NCI-H2107 (cell line): ENCODE data around the gene ADAMTSL2.
A peak's percentile ranks its signal among the peaks of the same experiment; 100 is the strongest.

Experiments
- DNase-seq: peaks from one replicate; lab custom pipeline; 2025; lab: John Stamatoyannopoulos, UW

The ADAMTSL2 gene

DNA sequence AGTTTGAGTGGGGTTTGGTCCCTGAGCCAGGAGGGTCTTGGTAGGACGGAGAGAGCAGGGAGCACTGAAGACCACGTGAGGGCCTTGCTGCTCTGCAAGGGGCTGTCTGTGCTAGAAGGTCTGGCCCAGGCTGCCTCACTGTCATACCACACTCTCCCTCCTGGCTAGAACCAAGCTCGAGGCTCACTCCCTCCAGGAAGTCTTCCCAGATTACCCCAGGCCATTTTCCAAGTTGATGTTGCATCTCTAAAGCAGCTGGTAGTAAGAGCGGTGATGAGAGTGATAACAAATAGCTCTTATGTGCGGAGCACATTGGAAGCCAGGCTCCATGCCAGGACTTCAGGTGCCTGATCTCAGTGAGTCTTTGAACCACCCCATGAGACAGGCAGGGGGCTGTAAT, 16.3 kb upstream of the ADAMTSL2 start:
- DNase-seq = no peak

DNA sequence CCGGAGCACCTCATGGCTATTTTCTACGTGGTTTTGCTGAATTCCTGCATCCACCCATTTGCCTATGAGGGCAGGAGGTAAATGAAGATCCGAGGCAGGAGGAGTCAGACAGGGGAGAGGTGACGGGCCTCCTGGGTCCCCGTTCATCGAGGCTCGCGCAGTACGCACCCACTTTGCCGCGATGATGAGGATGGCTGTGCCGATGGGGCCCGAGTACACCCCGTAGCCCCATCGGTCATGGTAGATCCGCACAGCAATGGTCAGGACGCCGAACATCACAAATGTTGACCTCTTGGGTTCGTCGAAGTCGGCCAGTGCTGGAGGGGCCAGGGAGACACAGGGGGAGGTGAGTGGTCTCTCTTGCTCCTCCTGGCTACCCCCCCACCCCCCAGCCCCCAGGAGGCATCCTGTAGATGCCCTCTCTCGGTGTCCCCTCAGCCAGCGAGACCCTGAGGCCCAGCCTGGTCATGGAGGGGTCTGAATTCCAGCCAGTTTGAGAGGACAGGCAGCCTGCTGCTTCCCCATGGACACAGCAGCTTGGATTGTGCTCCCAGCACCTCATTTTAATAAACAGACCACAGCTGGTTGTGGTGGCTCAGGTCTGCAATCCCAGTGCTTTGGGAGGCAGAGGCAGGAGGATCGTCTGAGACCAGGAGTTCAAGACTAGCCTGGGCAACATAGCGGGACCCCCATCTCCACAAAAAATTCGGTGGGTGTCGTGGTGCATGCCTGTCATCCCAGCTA, 15.6 kb upstream of the ADAMTSL2 start:
- DNase-seq = no peak

DNA sequence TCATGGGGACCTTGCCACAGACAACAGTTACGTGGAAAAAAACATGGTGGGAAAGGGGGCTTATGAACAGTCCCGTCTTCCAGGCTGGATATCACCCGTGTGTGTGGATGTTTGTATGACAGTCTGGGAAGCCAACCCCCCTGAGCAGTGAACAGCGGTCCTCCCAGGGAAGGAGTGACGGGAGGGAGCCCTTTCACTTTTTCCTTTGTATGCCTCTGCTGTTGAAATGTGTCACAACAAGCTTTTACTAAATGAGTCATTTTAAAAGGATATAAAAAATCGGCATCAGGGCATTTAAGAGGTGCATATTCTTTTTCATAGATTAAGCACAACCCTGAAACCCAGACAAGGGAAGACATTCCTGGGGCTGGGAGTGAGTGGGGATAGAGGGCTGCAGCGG, 14.8 kb upstream of the ADAMTSL2 start:
- DNase-seq = no peak

DNA sequence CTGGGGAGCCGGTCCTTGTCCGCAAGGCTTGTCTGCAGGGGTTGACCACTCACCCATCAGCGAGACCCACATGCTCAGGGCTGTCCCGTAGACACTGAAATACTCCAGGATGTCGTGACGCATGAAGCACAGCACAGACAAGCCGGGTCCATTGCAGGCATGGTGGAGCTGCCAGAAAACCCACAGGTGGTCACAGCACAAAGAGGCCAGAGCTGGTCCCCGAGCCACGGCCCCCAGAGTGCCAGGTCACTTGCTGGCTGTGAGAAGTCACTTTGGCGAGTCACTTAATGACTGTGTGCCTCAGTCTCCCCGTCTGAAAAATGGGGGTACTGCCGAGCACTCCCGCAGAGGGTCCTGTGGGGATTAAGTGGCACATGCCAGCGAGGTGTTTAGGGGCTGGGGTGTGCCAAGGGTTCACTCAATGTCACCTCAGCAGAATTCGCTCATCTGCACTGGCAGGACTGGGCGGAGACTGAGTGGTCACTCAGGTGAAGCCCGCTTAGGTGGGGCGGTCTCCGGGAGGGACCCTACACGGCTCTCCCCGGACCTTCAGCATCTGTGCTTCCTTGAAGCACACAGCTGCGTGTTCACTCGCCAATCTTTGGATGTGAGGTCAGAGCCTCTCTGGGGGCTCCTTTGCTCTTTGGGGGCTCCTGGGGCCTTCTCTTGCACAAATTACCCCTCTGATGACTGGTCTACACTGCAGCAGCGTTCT, 14.2 kb upstream of the ADAMTSL2 start:
- no peak for DNase-seq

DNA sequence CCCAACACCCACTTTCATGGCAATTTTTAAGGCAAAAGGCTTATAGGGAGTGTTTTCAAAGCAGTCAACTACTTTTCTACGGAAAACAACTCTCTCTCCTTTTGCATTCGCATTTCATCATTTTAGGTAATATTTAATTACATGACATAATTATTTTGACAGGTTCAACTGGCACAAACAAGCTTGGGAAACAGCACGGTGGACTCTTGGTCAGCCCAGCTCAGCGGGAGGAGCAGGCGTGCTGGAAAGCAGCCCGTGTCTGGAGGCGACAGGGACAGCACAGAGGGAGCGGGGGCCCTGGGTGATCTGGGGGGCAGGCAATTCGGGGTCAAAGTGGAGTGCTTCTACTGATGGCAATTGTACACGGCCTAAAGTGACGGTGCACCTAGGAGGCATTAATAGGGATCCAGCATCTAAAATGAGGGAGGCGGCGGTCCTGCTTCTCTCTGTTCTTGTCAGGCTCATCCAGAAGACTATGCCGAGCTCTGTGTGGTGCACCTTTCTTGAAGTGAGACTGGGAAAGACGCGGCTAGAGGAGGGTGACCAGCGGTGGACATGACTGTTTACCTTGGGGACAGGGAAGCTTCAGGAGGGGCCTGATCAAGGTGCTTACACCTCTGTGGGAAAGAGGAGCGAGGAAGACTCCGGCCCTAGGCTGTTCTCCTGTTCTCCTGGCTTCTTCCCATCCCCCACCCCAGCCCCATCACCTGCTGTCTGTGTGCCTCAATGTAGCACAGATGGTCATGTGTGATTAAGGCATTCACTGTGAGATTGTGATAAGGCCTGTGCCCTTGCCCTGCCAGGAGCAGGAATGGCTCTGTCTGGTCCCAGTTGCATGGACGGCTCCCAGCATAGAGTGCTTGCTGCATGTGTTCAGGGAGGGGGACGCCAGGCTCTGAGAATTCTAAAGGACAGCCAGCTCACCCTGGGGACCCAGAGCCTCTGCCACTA, 13.1 kb upstream of the ADAMTSL2 start:
- DNase-seq = no peak

DNA sequence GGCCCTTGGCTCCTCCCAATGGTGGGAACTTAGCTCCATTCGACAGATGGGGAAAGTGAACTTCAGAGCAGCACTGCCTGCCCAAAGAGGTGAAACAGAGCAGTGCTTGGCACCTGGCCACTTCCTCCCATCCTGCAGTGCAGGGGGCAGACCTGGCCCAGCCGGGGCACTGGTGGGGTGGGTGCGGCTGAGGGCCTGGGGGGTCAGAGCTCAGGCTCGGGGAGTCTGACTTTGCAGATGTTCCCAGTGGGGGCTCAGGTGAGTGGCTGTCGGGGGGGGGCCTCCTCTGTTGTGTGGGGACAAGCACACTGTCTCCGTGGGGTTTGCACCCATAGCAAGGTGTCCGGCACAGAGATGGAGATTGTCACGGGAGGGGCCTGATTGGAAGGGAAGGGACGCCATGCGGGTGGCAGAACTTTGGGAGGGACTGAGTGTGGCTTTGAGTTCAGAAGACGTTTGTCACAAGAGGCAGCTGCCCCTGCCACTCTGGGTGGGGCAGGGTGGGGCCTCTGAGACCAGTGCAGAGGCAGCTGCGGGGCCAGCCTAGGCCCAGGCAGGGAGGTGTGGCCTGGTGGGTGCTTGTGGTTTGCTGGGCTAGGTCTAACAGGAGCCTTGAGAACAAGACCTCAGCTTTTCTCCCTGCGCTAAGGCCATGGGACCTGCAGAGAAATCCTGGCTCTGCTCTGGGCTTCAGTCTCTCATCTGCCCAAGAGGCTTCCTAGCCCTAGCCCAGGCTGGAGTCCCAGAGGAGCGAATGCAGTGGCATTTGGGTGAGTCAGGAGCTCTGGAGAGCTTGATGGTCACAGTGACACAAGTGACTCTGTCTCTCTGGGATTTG, 12.2 kb upstream of the ADAMTSL2 start:
- DNase-seq = no peak

DNA sequence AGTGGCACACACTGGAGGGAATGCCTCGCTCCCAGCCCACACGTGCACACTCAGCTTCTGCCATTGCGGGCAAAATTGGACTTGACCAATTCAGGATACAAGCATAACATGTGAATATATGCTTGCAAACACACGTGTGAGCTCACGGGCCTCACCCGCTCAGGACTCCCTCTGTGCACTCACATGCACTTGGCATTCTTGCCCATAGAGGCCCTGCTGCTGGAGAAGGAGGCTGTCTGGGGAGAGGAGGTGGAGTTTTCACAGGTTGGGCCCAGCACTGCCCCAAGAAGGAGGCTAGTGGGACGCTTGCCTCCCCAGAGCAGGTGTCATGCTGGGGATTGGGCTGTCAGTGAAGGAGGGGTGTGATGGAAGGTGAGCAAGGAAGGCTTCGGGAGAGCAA, 11.4 kb upstream of the ADAMTSL2 start:
- no peak for DNase-seq

DNA sequence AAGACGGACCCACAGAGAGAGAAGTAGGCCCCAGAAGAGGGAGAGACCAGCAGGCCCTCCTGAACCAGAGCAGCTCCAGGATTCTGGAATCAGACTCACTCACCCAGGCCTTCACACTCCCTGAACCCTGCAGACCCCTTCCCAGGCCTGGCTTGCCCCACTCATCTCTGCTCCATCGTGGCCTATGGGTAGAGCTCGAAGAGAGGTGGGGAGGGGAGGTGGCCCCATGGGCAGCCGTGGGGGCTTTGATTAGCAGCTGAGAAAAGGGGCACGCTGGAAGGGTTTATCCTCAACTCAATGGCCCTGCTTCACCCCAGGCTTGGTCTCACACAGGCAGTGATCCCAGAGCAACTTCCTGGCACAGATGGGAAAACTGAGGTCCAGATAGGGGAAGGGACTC, 10.4 kb upstream of the ADAMTSL2 start:
- no peak for DNase-seq

DNA sequence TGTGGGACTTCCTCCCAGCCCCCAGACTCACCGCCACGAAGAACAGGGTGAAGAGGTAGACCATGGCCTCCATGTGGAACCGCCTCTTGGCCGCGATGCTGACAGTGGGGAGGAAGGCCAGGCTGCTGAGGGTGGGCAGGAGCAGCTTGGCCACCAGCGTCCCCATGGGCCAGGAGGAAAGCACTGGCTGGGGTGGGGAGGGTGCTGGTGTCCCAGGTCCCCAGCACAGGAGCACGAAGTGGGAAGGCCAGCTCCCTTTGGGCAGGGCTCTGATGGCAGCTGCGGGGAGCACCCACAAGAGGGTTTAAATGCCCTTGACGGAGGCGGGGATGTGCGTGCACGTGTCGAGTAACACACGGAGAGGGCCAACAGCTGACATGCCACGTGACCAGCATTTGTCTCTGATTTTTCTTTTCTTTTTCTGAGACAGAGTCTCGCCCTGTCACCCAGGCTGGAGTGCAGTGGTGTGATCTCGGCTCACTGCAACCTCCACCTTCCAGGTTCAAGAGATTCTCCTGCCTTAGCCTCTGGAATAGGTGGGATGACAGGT, 9.8 kb upstream of the ADAMTSL2 start, which contains the start of gene MYMK:
TSS of gene MYMK (minus strand) at position 281 of the 550 bp plus-strand sequence. CDS start at position 166, 115 bp downstream.
- no peak for DNase-seq

DNA sequence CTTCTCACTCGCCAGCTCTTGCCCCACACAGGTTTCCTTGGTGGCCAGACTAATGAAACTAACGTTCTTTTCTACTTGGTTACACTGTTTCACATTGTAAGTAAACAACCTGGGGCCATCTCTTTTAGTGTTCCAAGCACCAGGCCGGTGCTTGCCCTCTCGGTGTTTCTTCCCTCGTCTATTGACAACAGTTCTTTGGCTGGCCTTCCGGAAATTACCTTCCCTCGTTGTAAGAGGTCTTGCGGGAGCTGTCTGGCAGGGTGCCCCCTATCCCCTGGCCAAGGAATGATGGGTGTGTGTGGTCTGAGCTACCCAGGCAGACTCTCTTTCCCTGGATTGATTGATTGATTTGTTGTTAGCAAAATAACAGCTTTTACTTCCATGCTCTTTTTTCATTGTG, 8.8 kb upstream of the ADAMTSL2 start:
- no peak for DNase-seq

DNA sequence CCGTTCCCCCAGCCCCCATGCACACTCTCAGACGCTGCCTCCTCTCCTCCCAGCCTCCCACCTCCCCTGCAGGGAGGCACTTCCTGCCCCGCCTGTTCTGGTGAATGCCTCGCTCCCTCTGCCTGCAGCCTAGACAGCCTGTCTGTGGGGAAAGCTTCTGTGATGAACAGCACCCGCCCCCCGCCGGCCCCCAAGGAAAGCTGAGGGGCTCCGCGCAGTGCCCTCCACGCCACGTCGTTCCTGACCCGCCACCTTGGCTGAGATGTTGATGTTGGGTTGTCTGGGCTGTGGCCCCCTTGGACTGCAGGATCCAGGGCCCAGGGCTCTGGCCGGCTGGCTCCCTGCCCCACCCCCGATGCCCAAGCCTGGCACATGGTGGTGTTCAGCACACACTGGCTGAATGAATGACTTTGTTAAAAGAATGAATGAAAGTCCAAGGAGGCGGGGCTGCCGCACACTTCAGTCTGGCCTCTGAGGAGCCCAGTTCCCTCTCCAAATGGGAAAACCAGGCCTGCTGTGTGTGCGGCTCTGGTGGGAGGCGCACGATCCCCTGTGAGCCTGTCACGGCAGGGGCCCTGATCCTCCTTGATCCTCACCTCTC, 7.7 kb upstream of the ADAMTSL2 start:
- DNase-seq = no peak

DNA sequence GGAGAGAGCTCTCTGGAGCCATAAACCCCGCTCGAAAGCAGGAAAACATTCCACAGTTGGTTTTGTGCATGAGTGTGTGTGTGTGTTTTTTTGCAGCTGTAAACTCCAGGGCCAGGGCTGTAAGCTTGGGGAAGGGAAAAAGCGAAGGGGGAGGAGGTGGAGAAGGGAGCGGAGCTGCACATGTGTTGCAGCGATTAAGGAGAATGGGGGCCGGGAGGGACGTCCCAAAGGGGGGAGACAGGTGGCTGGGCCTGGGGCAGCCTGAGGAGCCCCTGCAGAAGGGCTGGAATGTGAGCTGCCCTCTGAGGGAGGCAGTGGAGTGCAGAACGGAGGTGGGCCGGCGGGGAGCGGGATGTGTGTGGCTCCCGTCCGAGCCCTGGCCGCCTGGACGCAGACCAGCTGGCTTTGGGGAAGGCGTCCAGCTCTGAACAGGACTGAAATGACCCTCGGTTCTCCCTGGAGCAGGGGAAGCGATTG, 7.0 kb upstream of the ADAMTSL2 start:
- DNase-seq = no peak

DNA sequence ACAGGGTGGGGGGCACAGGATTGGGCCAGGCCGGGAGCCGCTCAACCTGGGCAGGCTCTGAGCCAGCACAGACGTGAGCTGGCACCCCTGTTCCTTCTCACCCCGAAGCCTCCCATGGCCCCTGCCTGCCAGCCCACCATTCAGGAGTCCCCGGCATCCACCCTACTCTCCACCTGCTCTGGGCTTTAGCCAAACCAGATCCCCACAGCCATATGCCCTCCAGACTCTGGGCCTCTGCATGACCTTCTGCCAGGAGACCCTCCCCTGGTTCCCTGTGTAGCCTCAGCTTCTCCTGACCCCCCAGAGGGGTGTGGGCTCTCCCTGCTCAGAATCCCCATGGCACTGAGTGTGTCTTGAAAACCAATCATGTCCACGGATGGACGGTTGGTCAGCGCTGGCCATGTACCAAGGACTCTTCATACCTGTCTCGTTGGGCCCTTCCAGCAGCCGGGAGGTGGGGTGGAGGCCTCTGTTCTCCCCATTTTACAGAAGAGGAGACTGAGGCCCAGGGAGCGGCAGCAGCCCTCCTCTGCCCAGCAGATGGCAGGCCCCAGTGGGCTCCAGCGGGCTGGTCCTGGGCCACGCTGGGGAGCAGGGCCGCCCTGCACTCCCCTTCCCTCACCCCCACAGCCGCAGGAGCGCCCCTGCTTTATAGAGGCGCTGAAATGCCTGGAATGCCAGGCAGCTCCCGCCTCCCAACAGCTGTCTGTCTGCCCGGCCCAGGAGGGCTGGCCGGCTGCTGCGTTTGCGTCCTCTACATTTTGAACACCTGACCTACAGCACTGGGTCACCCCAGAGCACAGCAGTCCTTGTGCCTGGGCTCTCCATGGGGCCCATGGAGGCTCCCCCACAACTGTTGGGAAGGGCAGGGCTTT, 6.3 kb upstream of the ADAMTSL2 start:
- DNase-seq = no peak

DNA sequence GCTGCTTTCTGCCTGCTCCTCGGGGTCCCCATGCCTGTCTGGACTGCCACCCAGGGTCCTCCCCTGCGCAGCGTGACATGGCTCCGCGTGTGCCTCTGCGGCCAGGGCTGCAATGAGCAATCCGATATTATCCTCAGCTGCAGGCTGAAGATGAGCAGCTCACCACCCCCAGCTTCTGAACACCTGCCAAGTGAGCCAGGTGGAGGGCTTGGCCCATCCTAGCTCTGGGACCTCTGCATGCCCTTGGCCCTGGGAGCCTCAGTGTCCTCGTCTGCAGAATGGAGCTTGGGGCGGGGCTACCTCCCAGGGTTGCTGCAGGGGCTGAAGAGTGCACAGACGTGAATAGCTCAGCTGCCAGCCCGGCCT, 5.6 kb upstream of the ADAMTSL2 start:
- DNase-seq = no peak

DNA sequence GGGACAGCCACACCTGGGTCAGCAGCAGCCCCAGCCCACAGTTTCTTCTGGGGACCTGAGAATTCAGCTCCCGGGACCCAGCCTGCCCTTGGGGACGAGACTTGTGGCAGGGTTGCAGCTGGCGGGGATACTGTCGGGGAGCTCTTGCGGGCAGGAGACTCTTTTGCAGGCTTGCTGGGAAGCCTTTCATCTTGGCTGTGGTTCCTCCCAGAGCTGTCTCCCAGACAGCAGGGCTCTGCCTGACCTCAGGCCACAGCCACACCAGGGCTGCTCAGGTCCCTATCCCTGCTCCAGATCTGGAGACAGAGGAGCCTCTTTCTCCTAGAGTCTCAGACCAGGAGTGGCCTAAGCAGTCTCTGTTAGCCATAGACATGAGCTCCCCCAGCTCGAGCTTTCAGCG, 5.0 kb upstream of the ADAMTSL2 start:
- DNase-seq = no peak

DNA sequence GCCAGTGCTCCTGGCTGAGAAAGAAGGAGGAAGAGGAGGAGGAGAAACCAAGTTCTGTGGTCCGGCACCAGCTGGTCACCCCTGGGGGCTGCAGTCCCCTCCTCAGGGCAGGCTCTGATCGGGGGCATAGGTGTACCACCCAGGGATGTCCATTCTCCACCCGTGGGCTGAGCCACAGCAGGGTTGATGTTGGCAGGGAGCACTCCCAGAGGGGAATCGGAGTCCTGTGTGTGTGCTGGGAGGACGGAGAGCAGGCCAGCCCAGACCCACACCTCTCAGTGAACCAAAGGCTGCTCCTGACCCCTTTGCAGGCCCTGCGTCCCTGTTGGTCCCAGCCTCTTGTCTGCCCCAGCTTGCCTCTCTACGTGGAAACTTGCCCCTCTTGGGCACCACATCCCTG, 4.6 kb upstream of the ADAMTSL2 start:
- no peak for DNase-seq

DNA sequence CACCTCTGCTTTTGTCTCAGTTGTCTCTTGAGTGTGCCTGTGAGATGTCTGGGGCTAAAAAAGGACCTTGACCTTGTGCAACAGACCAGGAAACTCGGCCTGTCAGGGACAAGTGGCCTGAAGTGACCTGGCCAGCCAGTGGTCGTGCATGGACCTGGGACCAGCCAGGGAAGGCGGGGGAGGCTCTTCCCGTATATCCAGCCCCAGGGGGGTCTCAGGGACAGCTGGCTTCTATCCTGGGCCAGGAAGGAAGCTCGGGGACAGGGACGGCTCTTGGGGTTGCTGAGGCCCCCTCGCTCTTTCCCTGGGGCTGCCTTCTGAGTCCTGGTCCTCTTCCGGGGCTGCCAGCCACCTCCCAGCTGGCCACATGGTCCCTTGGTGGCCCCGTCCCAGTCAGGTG, 3.2 kb upstream of the ADAMTSL2 start:
- DNase-seq = no peak

DNA sequence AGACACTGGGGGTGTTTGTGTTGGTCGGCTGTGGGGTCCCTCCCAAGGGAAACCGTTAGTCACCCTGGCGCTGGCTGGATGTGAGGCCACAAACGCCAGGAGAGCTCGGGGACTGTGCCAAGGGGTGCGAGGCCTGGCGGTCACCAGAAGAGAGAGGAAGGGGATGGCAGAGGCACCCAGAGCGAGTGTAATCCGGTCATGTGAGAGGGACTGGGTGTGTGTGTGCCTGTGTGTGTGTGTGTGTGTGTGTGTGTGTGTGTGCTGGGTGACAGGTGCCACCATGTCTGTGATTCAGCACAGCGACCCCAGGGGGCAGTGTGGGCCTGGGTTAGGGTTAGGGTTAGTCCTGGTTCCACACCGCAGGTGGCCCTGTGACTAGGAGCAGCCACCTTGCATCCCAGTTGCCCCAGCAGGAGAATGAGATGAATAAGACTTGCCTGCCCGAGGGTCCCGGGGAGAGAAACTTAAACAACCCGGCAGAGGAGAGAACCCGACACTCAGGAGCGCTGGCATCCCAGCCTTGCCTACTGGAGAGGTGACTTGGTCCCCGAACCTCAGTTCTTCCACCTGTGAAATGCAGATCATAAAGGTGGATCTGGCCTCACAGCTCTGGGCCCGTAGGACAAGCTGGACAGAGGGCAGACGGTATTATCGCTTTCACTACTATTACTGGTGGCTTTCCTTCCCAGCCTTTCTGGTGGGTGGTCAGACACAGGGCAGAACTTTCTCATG, 1.4 kb upstream of the ADAMTSL2 start:
- peak; percentile 56 for DNase-seq

DNA sequence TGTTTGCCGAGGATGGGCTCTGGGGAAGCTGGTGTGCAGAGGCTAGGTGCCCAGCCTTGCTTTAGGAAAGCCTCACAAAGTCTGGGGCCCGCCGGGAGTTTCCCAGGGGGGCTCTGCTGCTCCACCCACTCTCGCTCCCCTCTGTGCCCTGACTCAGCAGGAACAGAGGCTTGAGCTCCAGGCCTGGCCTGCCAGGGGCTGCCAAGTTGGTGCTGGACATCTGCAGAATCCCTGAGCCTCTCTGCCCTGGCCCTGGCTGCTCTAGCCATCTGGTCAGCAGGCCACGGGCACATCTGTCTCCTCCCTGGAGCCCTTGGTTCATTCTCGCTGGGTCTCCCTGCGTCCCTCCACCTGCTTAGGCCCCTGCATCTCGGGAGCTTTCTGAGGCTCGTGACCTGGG, 647 bp upstream of the ADAMTSL2 start:
- no peak for DNase-seq
